MM.1S (cell line): Measurements from ENCODE around the gene APH1B.

Experiments
- DNase-seq: peaks from one replicate; pipeline ENCODE4 v3.0.0-alpha.2; 2015
- H2AFZ ChIP-seq: fragments of 300-600 bp; sonication (generic); 2 replicates; pipeline ENCODE4 v1.6.0; 2016; ENCODE audit warnings: antibody characterized with exemption, low read length
- H3F3A ChIP-seq: fragments of 300-600 bp; sonication (generic); 2 replicates; pipeline ENCODE4 v1.6.1; 2016; ENCODE audit warnings: mild to moderate bottlenecking, antibody characterized with exemption, low read length, moderate library complexity, mixed read lengths; ENCODE audit not compliant: insufficient read depth
- H3K27ac ChIP-seq: fragments of 300-600 bp; sonication (generic); 2 replicates; pipeline ENCODE4 v1.5.1; 2016; ENCODE audit warnings: mild to moderate bottlenecking, low read length
- H3K27me3 ChIP-seq: fragments of 300-600 bp; sonication (generic); replicated peaks from 2 replicates; pipeline ENCODE4 v1.6.0; 2016; ENCODE audit warnings: low read length; ENCODE audit not compliant: insufficient read depth
- H3K36me3 ChIP-seq: fragments of 300-600 bp; sonication (generic); replicated peaks from 2 replicates; pipeline ENCODE4 v1.6.1; 2016; ENCODE audit warnings: mild to moderate bottlenecking, low read length, mixed read lengths; ENCODE audit not compliant: insufficient read depth
- H3K4me1 ChIP-seq: fragments of 300-600 bp; sonication (generic); 2 replicates; pipeline ENCODE4 v1.6.1; 2016; ENCODE audit warnings: low read length, mixed read lengths
- H3K4me2 ChIP-seq: fragments of 300-600 bp; sonication (generic); 2 replicates; pipeline ENCODE4 v1.6.0; 2016; ENCODE audit warnings: low read depth, low read length
- H3K4me3 ChIP-seq: fragments of 300-600 bp; sonication (generic); 2 replicates; pipeline ENCODE4 v1.5.1; 2016; ENCODE audit warnings: low read length, mixed read lengths
- H3K79me2 ChIP-seq: fragments of 300-600 bp; sonication (generic); 2 replicates; pipeline ENCODE4 v1.6.1; 2016; ENCODE audit warnings: mixed run types, low read length, mixed read lengths
- H3K9ac ChIP-seq: fragments of 300-600 bp; sonication (generic); 2 replicates; pipeline ENCODE4 v1.6.1; 2016; ENCODE audit warnings: low read length, mixed read lengths
- H3K9me2 ChIP-seq: fragments of 300-600 bp; sonication (generic); replicated peaks from 2 replicates; pipeline ENCODE4 v1.6.1; 2016; ENCODE audit warnings: mild to moderate bottlenecking, low read length, mixed read lengths; ENCODE audit not compliant: insufficient read depth
- H3K9me3 ChIP-seq: fragments of 300-600 bp; sonication (generic); replicated peaks from 2 replicates; pipeline ENCODE4 v1.6.1; 2016; ENCODE audit warnings: mild to moderate bottlenecking, low read length, mixed read lengths; ENCODE audit not compliant: insufficient read depth
- H4K20me1 ChIP-seq: fragments of 300-600 bp; sonication (generic); 2 replicates; pipeline ENCODE4 v1.6.1; 2016; ENCODE audit warnings: mild to moderate bottlenecking, low read length, moderate library complexity, mixed read lengths; ENCODE audit not compliant: insufficient read depth
- EZH2 ChIP-seq: fragments of 300-600 bp; sonication (generic); optimal IDR thresholded peaks from 2 replicates; pipeline ENCODE3; 2017; ENCODE audit warnings: low read depth, mild to moderate bottlenecking, antibody characterized with exemption, low read length, mixed read lengths
- EZH2phosphoT487 ChIP-seq: fragments of 300-600 bp; sonication (generic); IDR thresholded peaks from 2 replicates; pipeline ENCODE4 v1.6.1; 2018; ENCODE audit warnings: antibody characterized with exemption, low read length
- TF ChIP-seq, protein P1 (sequence below): fragments of 300-600 bp; sonication (generic); IDR thresholded peaks from 2 replicates; pipeline ENCODE4 v1.5.1; 2016; ENCODE audit warnings: antibody characterized with exemption, low read length, mixed read lengths

The APH1B gene

DNA sequence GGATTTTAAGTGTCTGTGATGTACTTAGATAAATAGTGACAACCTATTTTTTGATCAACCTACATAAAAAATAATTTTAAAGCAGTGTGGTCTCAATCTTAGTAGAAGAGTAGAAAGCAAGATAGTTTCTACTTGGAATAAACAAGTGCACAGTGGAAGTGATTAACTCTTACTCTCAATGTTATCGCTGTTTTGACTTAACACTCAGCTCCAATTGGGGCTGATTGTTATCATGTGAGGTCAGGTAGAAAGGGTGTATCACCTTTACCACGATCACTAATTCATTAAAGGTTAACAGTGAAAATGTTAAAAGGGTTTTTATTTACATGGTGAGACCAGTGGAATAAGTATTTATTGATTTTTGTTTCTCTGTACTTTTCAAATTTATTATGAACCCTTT is 22.4 kb upstream of the APH1B start:
- no peaks in the 10 kb centered on the region for H3K79me2 ChIP-seq
- no peak overlapping the region for H3K4me3 ChIP-seq
- H3K4me2 ChIP-seq = no peak overlapping the region
- no peaks in the 10 kb centered on the region for H4K20me1 ChIP-seq
- H3F3A ChIP-seq = no peaks in the 10 kb centered on the region
- H3K27ac ChIP-seq = no peak overlapping the region
- no peaks in the 10 kb centered on the region for H3K9me3 ChIP-seq
- H2AFZ ChIP-seq = no peak overlapping the region
- H3K9ac ChIP-seq = no peak overlapping the region
- no peak for DNase-seq
- no peaks in the 10 kb centered on the region for H3K9me2 ChIP-seq
- no peaks in the 10 kb centered on the region for H3K4me1 ChIP-seq
- no peaks in the 10 kb centered on the region for H3K36me3 ChIP-seq
- TF ChIP-seq EZH2phosphoT487 (no peak), EZH2 (no peak)
- TF ChIP-seq, protein P1, sequence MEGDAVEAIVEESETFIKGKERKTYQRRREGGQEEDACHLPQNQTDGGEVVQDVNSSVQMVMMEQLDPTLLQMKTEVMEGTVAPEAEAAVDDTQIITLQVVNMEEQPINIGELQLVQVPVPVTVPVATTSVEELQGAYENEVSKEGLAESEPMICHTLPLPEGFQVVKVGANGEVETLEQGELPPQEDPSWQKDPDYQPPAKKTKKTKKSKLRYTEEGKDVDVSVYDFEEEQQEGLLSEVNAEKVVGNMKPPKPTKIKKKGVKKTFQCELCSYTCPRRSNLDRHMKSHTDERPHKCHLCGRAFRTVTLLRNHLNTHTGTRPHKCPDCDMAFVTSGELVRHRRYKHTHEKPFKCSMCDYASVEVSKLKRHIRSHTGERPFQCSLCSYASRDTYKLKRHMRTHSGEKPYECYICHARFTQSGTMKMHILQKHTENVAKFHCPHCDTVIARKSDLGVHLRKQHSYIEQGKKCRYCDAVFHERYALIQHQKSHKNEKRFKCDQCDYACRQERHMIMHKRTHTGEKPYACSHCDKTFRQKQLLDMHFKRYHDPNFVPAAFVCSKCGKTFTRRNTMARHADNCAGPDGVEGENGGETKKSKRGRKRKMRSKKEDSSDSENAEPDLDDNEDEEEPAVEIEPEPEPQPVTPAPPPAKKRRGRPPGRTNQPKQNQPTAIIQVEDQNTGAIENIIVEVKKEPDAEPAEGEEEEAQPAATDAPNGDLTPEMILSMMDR = no peak
- H3K27me3 ChIP-seq = no peaks in the 10 kb centered on the region

DNA sequence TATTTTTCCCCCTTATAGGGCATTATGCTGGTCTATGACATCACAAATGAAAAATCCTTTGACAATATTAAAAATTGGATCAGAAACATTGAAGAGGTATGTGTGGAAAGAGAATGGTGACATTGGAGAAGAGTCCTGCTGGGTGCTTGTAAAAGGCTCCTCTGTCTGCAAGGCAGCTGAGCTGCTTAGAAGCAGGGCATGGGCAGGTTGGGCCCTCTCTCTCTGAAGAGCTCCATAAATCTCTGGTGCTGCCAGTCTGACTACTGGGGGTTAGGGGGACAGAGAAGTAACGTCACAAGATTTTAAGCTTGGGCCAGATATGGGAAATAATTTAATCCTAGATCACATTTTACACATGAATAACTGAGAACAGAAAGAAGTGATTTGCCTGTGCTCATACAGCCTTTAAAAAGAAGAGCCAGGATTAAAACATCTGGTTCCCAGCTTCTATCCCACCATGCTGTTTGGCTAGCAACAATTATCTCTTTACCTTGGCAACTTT is 21.9 kb upstream of the APH1B start:
- Histone ChIP-seq H4K20me1 (no peaks in the 10 kb centered on the region), H2AFZ (no peak overlapping the region), H3K4me2 (no peak overlapping the region), H3K9ac (no peak overlapping the region), H3K27me3 (no peaks in the 10 kb centered on the region), H3K4me1 (no peaks in the 10 kb centered on the region), H3K9me2 (no peaks in the 10 kb centered on the region), H3K27ac (no peak overlapping the region), H3K9me3 (no peaks in the 10 kb centered on the region), H3K36me3 (no peaks in the 10 kb centered on the region), H3F3A (no peaks in the 10 kb centered on the region), H3K4me3 (no peak overlapping the region), H3K79me2 (no peaks in the 10 kb centered on the region)
- DNase-seq = no peak
- TF ChIP-seq EZH2phosphoT487 (no peak), EZH2 (no peak)
- TF ChIP-seq, protein P1 = no peak

DNA sequence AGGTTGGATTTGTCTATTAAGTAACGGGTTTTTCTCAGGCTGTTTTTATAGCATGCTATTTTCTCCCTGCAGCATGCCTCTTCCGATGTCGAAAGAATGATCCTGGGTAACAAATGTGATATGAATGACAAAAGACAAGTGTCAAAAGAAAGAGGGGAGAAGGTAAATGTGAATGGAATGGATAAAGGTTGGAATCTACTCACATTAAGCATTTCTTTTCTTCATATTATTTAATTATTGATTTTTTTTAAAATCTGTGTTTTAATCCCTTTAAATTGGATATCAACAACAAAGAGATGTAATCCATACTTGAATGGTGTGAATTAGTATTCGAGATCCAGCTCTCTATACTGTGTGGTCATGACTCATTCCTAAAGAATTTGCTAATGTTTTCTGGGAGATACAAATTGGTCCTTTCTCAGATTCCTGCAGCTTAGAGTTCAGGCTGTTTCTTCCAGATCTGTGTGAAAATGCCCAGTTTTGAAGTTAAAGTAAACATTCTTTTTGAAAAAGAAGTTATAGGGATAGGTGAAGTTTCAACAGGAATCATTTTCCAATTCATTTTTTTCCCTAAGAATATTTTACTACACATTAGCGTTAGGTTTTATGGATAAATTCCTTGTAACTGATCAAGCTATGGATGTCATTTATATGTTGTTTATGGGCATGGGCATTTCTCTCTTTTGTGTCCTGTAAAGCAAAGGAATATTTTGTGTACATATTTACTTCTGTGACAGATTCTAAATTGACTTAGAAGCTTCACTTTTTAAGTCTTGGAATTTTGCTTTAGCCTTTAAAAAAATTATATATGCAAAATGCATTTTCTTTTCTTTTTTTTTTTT is 20.8 kb upstream of the APH1B start:
- H3K9me2 ChIP-seq = no peaks in the 10 kb centered on the region
- H3K4me3 ChIP-seq = no peak overlapping the region
- DNase-seq = no peak
- H2AFZ ChIP-seq = no peak overlapping the region
- no peak overlapping the region for H3K27ac ChIP-seq
- no peaks in the 10 kb centered on the region for H3K36me3 ChIP-seq
- no peaks in the 10 kb centered on the region for H3K27me3 ChIP-seq
- no peak overlapping the region for H3K4me2 ChIP-seq
- no peaks in the 10 kb centered on the region for H3K79me2 ChIP-seq
- TF ChIP-seq EZH2 = no peak
- TF ChIP-seq, protein P1 = no peak
- TF ChIP-seq EZH2phosphoT487 = no peak
- H3K9me3 ChIP-seq = no peaks in the 10 kb centered on the region
- no peaks in the 10 kb centered on the region for H3K4me1 ChIP-seq
- H4K20me1 ChIP-seq = no peaks in the 10 kb centered on the region
- no peaks in the 10 kb centered on the region for H3F3A ChIP-seq
- H3K9ac ChIP-seq = no peak overlapping the region
